T-helper 2 cell treated with Interferon-gamma antibody and Interleukin-4, amounts not matched to agents 100 ng/mL and 5 ng/mL, for 36 hours (primary cell): ENCODE results near the gene TAS2R38. TPM values are rescaled to one million over a fixed set of nuclear protein-coding genes. Genes with fewer than 3 reads are reported as not detected.

Experiments
- total RNA-seq: library from RNA; stranded (reverse); gene quantifications from 2 replicates; pipeline ENCODE4 v1.2.3, GENCODE V29; 2022

TAS2R38 gene
- total RNA-seq, 1 donor from 2014 or later: not detected

Other genes with a start within 250 kb of the TAS2R38 start
- gene SSBP1, start 235.4 kb downstream of the TAS2R38 start, total RNA-seq: 173 and 179 TPM in 2 replicates
- 1.1 and 1.3 TPM in 2 replicates for gene TAS2R3, start 209.7 kb downstream of the TAS2R38 start, total RNA-seq
- 1.1 TPM in 2 replicates for gene TAS2R4, start 197.1 kb downstream of the TAS2R38 start, total RNA-seq
- 0.55 and 0.64 TPM in 2 replicates for gene TAS2R5, start 183.6 kb downstream of the TAS2R38 start, total RNA-seq
- gene PRSS37, start 132.3 kb downstream of the TAS2R38 start, total RNA-seq: not detected in 2 replicates
- gene OR9A4, start 57.4 kb downstream of the TAS2R38 start, total RNA-seq: not detected in 2 replicates
- gene CLEC5A, start 26.8 kb downstream of the TAS2R38 start, total RNA-seq: not detected in 2 replicates
- gene MGAM, start 22.1 kb upstream of the TAS2R38 start, total RNA-seq: 0.02 TPM in 1 of 2 replicates, not detected in the other
- not detected in 2 replicates for gene MGAM2, start 137.9 kb upstream of the TAS2R38 start, total RNA-seq